NCI-H2171 treated with DMSO at 0.1 percent for 48 hours (cell line): ENCODE results near the gene GPX5.
A peak's percentile ranks its signal among the peaks of the same experiment; 100 is the strongest.
"Not testable (repeated sequence)": the region's sequence is repeated elsewhere in the genome, so short reads cannot be mapped to it uniquely, and the experiment has no call there.

Experiments used
- DNase-seq: peaks from one replicate; lab custom pipeline; 2025; lab: John Stamatoyannopoulos, UW

Gene GPX5

GRCh38 chr6:28512387-28512786, 13.3 kb upstream of the GPX5 start:
- DNase-seq = not testable (repeated sequence)

GRCh38 chr6:28515676-28516075, 10.0 kb upstream of the GPX5 start, which contains the start of gene GPX6:
TSS of gene GPX6 (minus strand) at chr6:28515793. CDS start at chr6:28515743, 50 bp downstream.
- no peak for DNase-seq

- DNase-seq = no peak
Observed at GRCh38 chr6:28517964-28518363, 7.7 kb upstream of the GPX5 start.

GRCh38 chr6:28522594-28523240, 3.0 kb upstream of the GPX5 start:
- no peak for DNase-seq

- DNase-seq = no peak
Observed at GRCh38 chr6:28523241-28523622, 2.4 kb upstream of the GPX5 start.

GRCh38 chr6:28530777-28531176, 5.1 kb downstream of the GPX5 start:
- no peak for DNase-seq

GRCh38 chr6:28531479-28532128, 5.9 kb downstream of the GPX5 start:
- no peak for DNase-seq

- DNase-seq = no peak
Observed at GRCh38 chr6:28534306-28534705, 8.6 kb downstream of the GPX5 start.

GRCh38 chr6:28534875-28535274, 9.2 kb downstream of the GPX5 start:
- no peak for DNase-seq

GRCh38 chr6:28537065-28537464, 11.4 kb downstream of the GPX5 start:
- peak; percentile 28 for DNase-seq

GRCh38 chr6:28537509-28538140, 11.9 kb downstream of the GPX5 start:
- peak; percentile 50 for DNase-seq

GRCh38 chr6:28541996-28542395, 16.3 kb downstream of the GPX5 start:
- DNase-seq = no peak

- DNase-seq = peak; percentile 77
Observed at GRCh38 chr6:28542440-28543296, 17.0 kb downstream of the GPX5 start.

GRCh38 chr6:28543651-28544610, 18.2 kb downstream of the GPX5 start:
- no peak for DNase-seq

GRCh38 chr6:28545955-28546354, 20.3 kb downstream of the GPX5 start:
- no peak for DNase-seq

GRCh38 chr6:28547003-28547402, 21.3 kb downstream of the GPX5 start:
- DNase-seq = not testable (repeated sequence)

- DNase-seq = no peak
Observed at GRCh38 chr6:28551891-28552666, 26.4 kb downstream of the GPX5 start.

GRCh38 chr6:28553384-28553985, 27.8 kb downstream of the GPX5 start:
- DNase-seq = no peak

GRCh38 chr6:28553986-28554881, 28.6 kb downstream of the GPX5 start:
- DNase-seq = peak; percentile 20
